ENCODE data around the gene PIGQ.

Gene PIGQ

DNA sequence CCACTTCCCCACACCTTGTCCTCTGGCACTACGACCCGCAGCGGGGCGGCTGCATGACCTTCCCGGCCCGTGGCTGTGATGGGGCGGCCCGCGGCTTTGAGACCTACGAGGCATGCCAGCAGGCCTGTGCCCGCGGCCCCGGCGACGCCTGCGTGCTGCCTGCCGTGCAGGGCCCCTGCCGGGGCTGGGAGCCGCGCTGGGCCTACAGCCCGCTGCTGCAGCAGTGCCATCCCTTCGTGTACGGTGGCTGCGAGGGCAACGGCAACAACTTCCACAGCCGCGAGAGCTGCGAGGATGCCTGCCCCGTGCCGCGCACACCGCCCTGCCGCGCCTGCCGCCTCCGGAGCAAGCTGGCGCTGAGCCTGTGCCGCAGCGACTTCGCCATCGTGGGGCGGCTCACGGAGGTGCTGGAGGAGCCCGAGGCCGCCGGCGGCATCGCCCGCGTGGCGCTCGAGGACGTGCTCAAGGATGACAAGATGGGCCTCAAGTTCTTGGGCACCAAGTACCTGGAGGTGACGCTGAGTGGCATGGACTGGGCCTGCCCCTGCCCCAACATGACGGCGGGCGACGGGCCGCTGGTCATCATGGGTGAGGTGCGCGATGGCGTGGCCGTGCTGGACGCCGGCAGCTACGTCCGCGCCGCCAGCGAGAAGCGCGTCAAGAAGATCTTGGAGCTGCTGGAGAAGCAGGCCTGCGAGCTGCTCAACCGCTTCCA is 63.7 kb downstream of the PIGQ start:
- no peaks in the 10 kb centered on the region for H3K27me3 ChIP-seq (ENCODE audit: insufficient read depth, low read length)
- peaks cover 24% of the 10 kb centered on the region for H3K4me1 ChIP-seq (ENCODE audit: control insufficient read depth, insufficient read depth, low read length, unreplicated experiment)
- H3K79me2 ChIP-seq (ENCODE audit: control insufficient read depth, insufficient read depth, low read length, unreplicated experiment) = peaks cover 10% of the 10 kb centered on the region
- H3K4me3 ChIP-seq (ENCODE audit: low read depth, low read length) = no peak overlapping the region
- H2AFZ ChIP-seq (ENCODE audit: low read length, unreplicated experiment) = no peak overlapping the region
- peaks cover 3% of the 10 kb centered on the region; the same call in 1 of the 2 replicates for H3K36me3 ChIP-seq (ENCODE audit: insufficient read depth, low read length)
- no peak overlapping the region for H3K27ac ChIP-seq (ENCODE audit: low read depth, low read length)

Measured in ACC112 (cell line).